Prostate gland (tissue), 2 donors: ENCODE data around the gene MAGI2.

Experiments
- POLR2A ChIP-seq: fragments of 450-650 bp; IDR thresholded peaks from one replicate; pipeline ENCODE4 v1.6.1; 2016; ENCODE audit warnings: antibody characterized with exemption, mild to moderate bottlenecking
- POLR2AphosphoS5 ChIP-seq: sonication (generic); formaldehyde crosslinking; IDR thresholded peaks from one replicate; pipeline ENCODE4 v1.6.1; 2017; ENCODE audit warnings: antibody characterized with exemption
- TF ChIP-seq, protein P1 (sequence below), 4 experiments: fragments of 200-600 bp in 2 of 4; fragments of 450-650 bp in 2 of 4; sonication (generic) in 2 of 4; IDR thresholded peaks; 1 replicate in 3 of 4; 2 replicates in 1 of 4; pipeline ENCODE4 v1.5.1; 2016 to 2019; ENCODE audit warnings: antibody characterized with exemption in 4 of 4, mild to moderate bottlenecking in 2 of 4, moderate library complexity in 2 of 4

DNA sequence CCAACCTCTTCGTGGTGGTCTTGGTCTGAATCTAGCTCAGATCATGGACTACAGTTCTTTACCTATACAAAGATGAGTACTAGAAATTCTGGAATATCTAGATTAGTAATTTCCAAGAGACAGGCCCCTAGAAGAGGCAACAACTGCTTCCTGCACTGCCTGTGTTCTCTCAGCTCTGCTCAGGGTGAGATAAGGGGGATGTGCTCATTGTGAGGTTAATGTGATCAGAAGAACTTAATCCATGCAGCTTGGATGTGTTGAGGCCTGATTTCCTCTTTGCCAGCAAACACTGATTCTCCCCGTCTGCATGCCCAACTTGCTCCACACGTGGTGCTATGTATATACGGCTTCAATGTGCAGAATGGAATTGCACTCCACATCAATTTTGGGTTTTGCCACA is 1386.9 kb downstream of the MAGI2 start:
- TF ChIP-seq, protein P1, sequence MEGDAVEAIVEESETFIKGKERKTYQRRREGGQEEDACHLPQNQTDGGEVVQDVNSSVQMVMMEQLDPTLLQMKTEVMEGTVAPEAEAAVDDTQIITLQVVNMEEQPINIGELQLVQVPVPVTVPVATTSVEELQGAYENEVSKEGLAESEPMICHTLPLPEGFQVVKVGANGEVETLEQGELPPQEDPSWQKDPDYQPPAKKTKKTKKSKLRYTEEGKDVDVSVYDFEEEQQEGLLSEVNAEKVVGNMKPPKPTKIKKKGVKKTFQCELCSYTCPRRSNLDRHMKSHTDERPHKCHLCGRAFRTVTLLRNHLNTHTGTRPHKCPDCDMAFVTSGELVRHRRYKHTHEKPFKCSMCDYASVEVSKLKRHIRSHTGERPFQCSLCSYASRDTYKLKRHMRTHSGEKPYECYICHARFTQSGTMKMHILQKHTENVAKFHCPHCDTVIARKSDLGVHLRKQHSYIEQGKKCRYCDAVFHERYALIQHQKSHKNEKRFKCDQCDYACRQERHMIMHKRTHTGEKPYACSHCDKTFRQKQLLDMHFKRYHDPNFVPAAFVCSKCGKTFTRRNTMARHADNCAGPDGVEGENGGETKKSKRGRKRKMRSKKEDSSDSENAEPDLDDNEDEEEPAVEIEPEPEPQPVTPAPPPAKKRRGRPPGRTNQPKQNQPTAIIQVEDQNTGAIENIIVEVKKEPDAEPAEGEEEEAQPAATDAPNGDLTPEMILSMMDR (IDR thresholded peaks at IDR 0.05): no peak
- TF ChIP-seq POLR2AphosphoS5: no peak
- TF ChIP-seq POLR2A: no peak
